Epithelial cell of esophagus (primary cell): Measurements from ENCODE around the gene EEPD1.
A peak's percentile ranks its signal among the peaks of the same experiment; 100 is the strongest.

Experiments
- DNase-seq: peaks from one replicate; pipeline ENCODE4 v3.0.0; 2010; ENCODE audit warnings: low read depth
- H3K4me3 ChIP-seq: 2 replicates; pipeline ENCODE4 v1.5.1; 2011; ENCODE audit warnings: mild to moderate bottlenecking, low read length, control low read depth
- TF ChIP-seq, protein P1 (sequence below): IDR thresholded peaks from 2 replicates; pipeline ENCODE4 v1.5.1; 2011; ENCODE audit warnings: low read depth, mild to moderate bottlenecking, low read length, control low read depth, inconsistent platforms; ENCODE audit not compliant: insufficient read depth; ENCODE audit errors: missing control alignments

The EEPD1 gene

DNA sequence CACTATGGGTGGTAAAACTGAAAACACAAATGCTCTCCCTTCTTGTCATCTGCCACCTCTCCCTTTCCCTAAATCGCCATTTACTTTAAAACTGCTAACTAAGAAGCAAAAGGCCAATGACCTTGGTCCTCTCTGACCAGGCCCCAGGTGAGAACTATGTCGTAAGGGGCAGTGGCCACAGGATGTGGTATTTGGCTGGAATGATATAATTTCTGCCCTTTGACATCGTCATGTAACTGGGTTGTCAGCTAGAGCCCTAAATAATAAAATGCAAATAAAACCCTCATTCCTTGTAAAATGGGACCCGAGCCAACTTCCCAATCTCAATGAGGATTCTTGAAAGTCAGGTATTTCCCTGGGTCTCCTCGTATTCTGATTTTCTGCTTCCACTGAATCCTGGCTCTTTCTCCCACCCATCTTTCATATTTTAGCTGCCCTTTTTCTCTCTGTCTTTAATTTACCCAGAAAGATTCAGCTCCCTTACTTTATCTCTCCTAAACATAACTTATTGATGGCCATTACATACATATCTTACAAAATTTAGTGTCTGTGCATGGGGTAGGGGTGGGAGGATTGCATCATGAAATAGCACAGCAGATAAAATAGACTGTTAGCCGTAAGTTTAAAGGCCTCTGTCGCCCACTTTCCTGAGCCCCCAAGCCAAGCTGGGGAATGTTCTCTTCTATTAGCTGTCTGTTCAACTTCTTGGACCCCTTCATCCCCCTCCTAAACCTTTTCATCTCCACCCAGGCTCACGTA, 3.2 kb upstream of the EEPD1 start:
- DNase-seq = no peak
- TF ChIP-seq, protein P1, sequence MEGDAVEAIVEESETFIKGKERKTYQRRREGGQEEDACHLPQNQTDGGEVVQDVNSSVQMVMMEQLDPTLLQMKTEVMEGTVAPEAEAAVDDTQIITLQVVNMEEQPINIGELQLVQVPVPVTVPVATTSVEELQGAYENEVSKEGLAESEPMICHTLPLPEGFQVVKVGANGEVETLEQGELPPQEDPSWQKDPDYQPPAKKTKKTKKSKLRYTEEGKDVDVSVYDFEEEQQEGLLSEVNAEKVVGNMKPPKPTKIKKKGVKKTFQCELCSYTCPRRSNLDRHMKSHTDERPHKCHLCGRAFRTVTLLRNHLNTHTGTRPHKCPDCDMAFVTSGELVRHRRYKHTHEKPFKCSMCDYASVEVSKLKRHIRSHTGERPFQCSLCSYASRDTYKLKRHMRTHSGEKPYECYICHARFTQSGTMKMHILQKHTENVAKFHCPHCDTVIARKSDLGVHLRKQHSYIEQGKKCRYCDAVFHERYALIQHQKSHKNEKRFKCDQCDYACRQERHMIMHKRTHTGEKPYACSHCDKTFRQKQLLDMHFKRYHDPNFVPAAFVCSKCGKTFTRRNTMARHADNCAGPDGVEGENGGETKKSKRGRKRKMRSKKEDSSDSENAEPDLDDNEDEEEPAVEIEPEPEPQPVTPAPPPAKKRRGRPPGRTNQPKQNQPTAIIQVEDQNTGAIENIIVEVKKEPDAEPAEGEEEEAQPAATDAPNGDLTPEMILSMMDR = no peak
- no peak overlapping the region for H3K4me3 ChIP-seq

DNA sequence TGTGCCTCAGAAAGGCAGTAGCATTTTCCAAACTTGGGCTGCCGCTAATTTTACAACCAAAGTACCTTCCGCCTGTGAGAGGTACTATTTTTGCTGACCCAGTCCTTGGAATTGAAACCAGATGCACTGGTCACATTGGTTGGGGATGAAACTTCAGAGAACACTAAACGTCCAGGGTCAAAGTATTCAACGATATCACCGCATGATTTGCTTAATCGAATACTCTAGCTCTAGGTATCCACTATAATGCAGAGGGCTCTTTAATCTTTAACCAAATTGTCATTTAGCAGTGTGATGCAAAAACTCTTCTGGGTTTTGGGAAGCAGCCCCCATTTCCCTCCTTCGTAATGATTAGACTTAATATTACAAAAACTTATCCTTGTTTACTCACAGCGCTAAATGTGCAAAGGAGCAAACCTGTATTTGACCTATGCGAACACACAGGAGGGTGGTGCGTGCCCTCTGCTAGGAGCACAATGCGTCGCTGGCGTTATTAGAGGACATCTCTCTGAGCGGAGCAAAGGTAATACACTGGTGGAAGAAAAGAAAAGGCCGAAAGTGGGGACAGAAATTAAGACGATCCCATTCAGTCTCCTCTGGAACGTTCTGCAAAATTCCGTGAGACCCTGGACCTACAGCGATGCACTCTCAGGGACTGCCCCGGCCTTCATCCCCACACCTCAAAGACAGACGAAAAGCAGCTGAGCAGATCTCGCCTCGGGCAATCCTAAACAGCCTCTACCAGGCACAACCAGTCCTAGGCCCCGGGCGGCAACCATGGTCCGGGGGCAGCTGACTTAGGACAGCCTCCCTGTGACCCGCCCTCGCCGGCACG, 916 bp upstream of the EEPD1 start:
- H3K4me3 ChIP-seq = peak overlapping the region; percentile 54
- TF ChIP-seq, protein P1 = no peak
- DNase-seq = no peak

DNA sequence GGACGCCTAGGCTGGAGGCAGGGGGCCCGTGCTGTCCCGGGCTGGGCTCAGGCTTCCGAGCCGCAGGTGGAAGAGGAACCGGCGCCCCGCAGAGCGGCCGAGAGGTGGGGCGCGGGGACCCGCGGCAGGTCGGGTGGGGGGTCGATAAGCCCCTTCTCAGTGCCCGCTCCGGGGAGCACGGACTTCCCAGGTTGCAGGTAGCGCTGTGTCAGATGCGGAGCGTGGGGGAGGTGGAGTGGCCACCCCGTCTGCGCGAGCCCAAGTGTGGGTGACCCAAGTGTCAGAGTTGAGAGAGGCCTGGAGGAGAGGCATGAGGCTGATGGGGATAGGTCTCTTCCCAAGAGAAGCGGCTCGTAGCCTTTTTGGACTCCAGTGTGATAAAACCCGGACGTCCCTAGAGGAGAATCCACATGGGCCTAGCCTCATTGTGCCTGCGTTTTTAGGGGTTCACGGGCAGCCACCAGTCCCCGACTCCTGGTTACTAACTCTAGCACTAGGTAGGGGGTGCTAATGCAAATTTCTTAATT, 580 bp downstream of the EEPD1 start:
- TF ChIP-seq, protein P1 = no peak
- no peak for DNase-seq
- H3K4me3 ChIP-seq = peak overlapping the region; percentile 56

DNA sequence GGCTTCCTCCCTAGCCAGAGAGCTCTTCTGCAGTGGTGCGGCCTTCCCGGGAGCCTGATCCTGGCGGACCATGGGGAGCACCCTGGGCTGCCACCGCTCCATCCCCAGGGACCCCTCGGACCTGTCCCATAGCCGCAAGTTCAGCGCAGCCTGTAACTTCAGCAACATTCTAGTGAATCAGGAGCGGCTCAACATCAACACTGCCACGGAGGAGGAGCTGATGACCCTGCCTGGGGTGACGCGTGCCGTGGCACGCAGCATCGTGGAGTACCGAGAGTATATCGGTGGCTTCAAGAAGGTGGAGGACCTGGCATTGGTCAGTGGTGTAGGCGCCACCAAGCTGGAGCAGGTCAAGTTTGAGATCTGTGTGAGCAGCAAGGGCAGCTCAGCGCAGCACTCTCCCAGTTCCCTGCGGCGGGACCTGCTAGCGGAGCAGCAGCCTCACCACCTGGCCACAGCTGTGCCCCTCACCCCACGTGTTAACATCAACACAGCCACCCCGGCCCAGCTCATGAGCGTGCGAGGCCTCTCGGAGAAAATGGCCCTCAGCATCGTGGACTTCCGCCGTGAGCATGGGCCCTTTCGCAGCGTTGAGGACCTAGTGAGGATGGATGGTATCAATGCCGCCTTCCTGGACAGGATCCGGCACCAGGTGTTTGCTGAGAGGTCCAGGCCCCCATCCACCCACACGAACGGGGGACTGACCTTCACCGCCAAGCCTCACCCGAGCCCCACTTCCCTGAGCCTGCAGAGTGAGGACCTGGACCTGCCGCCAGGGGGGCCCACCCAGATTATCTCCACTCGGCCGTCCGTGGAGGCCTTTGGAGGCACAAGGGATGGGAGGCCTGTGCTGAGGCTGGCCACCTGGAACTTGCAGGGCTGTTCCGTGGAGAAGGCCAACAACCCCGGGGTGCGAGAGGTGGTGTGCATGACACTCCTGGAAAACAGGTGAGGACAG, 1.5 kb downstream of the EEPD1 start:
- no peak overlapping the region for H3K4me3 ChIP-seq
- TF ChIP-seq, protein P1 = no peak
- no peak for DNase-seq

DNA sequence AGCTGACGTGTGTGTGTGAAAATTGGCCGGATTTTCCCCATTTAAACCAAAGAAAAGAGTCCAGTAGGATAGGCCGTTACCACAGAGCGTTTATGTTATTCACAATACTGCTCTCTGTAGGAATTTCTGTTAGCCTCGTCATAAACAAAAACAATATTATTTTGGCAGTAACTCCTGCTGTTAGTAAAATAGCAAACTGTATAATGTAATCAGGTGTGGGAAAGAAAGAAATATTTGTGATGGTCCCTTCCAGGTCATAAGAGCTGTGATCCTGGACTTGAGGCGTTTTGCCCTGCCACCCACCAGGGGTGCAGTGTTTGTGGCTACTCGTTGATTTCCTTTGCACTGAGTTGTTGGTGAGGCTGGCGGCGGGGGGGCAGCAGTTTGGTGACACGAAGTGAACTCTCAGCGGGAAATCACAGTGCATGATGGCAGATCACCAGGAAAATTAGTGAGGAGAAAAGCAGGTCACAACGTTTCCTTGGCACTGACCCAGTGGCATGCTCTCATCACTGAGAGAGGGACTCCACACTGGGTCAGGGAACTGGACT, 2.8 kb downstream of the EEPD1 start:
- TF ChIP-seq, protein P1 = no peak
- DNase-seq = no peak
- no peak overlapping the region for H3K4me3 ChIP-seq
